Endothelial cell of coronary artery (primary cell): ENCODE results near the gene AMY2B. TPM values are rescaled to one million over a fixed set of nuclear protein-coding genes. Genes with fewer than 3 reads are reported as not detected.

Experiments used
- total RNA-seq: library from RNA; depleted of rRNA; stranded (reverse); fragments of >200 nt; gene quantifications from 2 replicates; pipeline ENCODE4 v1.2.3, GENCODE V29; 2014

The AMY2B gene
- 1.6 and 1.9 TPM in 2 replicates for total RNA-seq

GRCh38 chr1:103571289-103571688 is at the start of gene AMY2B:
AMY2B (plus strand) TSS chr1:103571589; CDS start chr1:103571603, 14 bp downstream.

DNA sequence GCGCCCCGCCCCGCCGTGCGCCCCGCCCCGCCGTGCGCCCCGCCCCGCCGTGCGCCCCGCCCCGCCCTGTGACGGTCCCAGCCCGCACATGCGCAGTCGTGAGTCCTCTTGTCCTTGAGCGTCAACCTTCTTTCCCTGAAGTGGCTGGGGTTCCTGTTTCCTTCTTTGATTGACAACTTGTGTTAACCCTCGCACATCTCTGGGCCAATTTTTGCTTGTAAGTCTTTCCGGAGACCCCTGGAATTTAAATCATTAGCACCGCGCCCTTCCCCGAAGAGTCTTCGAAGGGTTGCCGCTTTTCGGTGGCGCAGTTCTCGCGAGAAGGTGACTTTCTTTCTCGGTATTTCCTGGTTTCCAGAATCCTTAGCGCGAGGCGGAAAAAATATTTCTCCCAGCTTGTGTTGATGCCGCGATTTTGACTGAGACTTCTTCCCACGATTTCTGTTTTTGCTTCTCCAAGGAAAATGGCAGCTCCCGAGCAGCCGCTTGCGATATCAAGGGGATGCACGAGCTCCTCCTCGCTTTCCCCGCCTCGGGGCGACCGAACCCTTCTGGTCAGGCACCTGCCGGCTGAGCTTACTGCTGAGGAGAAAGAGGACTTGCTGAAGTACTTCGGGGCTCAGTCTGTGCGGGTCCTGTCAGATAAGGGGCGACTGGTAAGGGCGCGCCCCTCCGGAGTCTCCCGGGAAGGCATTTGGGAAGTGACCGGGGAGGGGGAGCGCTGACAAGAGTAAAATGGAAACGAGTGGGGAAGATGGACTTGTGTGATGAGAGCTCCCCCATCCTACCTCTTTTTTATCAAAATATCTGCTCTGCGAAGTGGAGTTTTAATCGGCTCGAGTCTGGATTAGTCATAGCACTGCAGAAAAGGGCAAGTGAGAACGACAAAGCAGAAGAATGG is 45.5 kb upstream of the AMY2B start, which contains the start of gene RNPC3:
TSS of gene RNPC3 (plus strand) at position 93 of the 901 bp plus-strand sequence. CDS start at position 465, 372 bp downstream.

GRCh38 chr1:103616994-103617477 is 45.6 kb downstream of the AMY2B start, which contains the start of gene AMY2A:
AMY2A (plus strand) TSS chr1:103617427; CDS start chr1:103617441, 14 bp downstream.

Other genes starting within 250 kb of the AMY2B start
- 4.0 TPM in 2 replicates for gene RNPC3, start 45.9 kb upstream of the AMY2B start, total RNA-seq
- gene AMY2A, start 45.8 kb downstream of the AMY2B start, total RNA-seq: not detected in 2 replicates
- not detected in 2 replicates for gene AMY1A, start 84.2 kb downstream of the AMY2B start, total RNA-seq
- gene AMY1B, start 124.6 kb downstream of the AMY2B start, total RNA-seq: not detected in 2 replicates
- not detected in 2 replicates for gene AMY1C, start 178.3 kb downstream of the AMY2B start, total RNA-seq